Measurements from ENCODE around the gene C4B.
"Not testable (repeated sequence)": the region's sequence is repeated elsewhere in the genome, so short reads cannot be mapped to it uniquely, and the experiment has no call there.

The C4B gene

DNA sequence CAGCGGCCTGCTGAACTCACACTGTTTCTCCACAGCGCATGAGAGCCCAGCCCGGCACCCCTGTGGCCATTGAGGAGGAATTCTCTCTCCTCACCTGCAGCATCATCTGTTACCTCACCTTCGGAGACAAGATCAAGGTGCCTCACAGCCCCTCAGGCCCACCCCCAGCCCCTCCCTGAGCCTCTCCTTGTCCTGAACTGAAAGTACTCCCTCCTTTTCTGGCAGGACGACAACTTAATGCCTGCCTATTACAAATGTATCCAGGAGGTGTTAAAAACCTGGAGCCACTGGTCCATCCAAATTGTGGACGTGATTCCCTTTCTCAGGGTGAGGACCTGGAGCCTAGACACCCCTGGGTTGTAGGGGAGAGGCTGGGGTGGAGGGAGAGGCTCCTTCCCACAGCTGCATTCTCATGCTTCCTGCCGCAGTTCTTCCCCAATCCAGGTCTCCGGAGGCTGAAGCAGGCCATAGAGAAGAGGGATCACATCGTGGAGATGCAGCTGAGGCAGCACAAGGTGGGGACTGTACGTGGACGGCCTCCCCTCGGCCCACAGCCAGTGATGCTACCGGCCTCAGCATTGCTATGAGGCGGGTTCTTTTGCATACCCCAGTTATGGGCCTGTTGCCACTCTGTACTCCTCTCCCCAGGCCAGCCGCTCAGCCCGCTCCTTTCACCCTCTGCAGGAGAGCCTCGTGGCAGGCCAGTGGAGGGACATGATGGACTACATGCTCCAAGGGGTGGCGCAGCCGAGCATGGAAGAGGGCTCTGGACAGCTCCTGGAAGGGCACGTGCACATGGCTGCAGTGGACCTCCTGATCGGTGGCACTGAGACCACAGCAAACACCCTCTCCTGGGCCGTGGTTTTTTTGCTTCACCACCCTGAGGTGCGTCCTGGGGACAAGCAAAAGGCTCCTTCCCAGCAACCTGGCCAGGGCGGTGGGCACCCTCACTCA lies 25.0 kb downstream of the C4B start:
- not testable (repeated sequence) for H3K4me1 Mint-ChIP-seq (ENCODE audit: low read depth); H3K9me3 Mint-ChIP-seq (ENCODE audit: low read depth); H3K27ac Mint-ChIP-seq; H3K4me3 Mint-ChIP-seq; H3K36me3 Mint-ChIP-seq; H3K27me3 Mint-ChIP-seq

DNA sequence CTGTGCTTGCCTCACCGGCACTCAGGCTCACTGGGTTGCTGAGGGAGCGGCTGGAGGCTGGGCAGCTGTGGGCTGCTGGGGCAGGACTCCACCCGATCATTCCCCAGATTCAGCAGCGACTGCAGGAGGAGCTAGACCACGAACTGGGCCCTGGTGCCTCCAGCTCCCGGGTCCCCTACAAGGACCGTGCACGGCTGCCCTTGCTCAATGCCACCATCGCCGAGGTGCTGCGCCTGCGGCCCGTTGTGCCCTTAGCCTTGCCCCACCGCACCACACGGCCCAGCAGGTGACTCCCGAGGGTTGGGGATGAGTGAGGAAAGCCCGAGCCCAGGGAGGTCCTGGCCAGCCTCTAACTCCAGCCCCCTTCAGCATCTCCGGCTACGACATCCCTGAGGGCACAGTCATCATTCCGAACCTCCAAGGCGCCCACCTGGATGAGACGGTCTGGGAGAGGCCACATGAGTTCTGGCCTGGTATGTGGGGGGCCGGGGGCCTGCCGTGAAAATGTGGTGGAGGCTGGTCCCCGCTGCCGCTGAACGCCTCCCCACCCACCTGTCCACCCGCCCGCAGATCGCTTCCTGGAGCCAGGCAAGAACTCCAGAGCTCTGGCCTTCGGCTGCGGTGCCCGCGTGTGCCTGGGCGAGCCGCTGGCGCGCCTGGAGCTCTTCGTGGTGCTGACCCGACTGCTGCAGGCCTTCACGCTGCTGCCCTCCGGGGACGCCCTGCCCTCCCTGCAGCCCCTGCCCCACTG lies 25.9 kb downstream of the C4B start:
- H3K27ac Mint-ChIP-seq; H3K4me3 Mint-ChIP-seq; H3K36me3 Mint-ChIP-seq; H3K4me1 Mint-ChIP-seq (ENCODE audit: low read depth); H3K27me3 Mint-ChIP-seq; H3K9me3 Mint-ChIP-seq (ENCODE audit: low read depth): not testable (repeated sequence)

DNA sequence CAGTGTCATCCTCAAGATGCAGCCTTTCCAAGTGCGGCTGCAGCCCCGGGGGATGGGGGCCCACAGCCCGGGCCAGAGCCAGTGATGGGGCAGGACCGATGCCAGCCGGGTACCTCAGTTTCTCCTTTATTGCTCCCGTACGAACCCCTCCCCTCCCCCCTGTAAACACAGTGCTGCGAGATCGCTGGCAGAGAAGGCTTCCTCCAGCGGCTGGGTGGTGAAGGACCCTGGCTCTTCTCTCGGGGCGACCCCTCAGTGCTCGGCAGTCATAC lies 26.4 kb downstream of the C4B start:
- not testable (repeated sequence) for H3K27me3 Mint-ChIP-seq; H3K9me3 Mint-ChIP-seq (ENCODE audit: low read depth); H3K4me1 Mint-ChIP-seq (ENCODE audit: low read depth); H3K36me3 Mint-ChIP-seq; H3K4me3 Mint-ChIP-seq; H3K27ac Mint-ChIP-seq

DNA sequence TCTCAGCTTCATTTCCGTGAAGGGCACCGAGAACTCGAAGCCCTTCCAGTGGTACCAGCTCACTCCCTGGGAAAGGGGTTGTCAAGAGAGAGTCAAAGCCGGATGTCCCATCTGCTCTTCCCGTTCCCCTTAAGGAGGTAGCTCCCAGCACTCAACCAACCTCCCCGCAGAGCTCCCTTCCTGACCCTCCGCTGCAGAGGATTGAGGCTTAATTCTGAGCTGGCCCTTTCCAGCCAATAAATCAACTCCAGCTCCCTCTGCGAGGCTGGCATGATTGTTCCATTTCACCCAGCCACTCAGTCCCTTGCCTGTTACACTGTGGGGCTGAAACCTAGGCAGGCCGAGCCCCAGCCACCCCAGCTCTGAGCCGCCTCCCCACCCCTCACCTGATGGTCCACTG lies 26.8 kb downstream of the C4B start:
- H3K27ac Mint-ChIP-seq, result not testable (repeated sequence)

DNA sequence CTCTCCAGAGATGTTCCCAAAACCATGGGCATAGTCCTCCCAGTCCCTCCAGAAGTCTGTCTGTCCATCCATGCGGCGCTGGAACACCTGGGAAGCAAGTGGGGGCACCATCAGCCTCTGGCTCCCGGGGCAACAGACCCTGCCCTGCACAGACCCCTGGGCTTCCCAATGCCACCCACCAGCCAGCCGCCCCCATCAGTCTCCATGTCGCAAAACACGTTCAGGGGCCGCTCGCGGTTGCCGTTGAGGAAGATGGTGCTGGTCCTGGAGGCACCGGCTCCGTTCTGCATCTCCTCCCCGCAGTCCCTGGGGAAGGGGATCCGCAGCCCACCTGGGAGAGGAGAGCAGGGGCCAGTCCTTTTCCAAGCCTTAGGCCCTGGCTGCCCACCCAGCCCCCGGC lies 27.7 kb downstream of the C4B start:
- H3K4me1 Mint-ChIP-seq (ENCODE audit: low read depth); H3K36me3 Mint-ChIP-seq; H3K27me3 Mint-ChIP-seq; H3K4me3 Mint-ChIP-seq; H3K27ac Mint-ChIP-seq; H3K9me3 Mint-ChIP-seq (ENCODE audit: low read depth): not testable (repeated sequence)

More for the DNA sequence above, 26.8 kb downstream of the C4B start:
- not testable (repeated sequence) for H3K4me1 Mint-ChIP-seq (ENCODE audit: low read depth); H3K27me3 Mint-ChIP-seq; H3K36me3 Mint-ChIP-seq; H3K9me3 Mint-ChIP-seq (ENCODE audit: low read depth); H3K4me3 Mint-ChIP-seq

DNA sequence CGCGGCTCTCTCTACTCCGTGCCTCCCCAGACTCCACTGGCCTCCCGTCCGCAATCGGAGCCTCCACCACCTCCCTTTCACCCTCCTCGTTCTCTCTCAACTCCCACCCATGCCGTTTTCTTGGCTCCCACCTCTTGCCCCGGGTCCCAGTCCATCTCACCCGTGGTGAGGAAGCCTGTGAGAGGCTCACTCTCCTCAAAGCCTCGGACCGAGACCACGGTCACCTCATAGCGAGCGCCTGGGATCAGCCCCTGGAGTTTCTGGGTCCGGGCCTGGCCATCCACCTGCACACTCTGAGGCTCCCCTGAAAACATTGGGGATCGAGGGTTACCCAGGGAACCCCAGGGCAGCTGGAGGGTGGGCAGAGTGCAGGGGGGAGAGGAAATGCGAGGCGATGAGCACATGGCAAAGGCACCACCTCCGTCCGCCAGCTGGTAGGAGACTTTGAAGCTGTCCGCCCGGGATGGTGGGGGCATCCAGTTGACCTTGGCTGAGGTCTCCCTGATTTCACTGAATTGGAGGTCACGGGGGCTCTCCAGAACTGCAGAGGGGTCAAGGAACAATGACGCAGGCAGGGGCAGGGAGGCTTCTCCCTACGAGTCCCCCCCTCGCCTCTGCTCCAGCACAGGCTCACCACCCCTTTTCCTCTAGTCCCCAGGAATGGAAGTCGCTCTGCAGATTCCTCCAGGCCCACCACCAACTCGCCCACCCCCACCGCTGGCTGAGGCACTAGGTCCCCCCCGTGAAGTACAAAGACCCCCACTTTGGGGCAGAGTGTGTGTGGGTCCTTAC lies 29.2 kb downstream of the C4B start:
- H3K4me1 Mint-ChIP-seq (ENCODE audit: low read depth); H3K36me3 Mint-ChIP-seq; H3K4me3 Mint-ChIP-seq; H3K27ac Mint-ChIP-seq; H3K9me3 Mint-ChIP-seq (ENCODE audit: low read depth); H3K27me3 Mint-ChIP-seq: not testable (repeated sequence)

DNA sequence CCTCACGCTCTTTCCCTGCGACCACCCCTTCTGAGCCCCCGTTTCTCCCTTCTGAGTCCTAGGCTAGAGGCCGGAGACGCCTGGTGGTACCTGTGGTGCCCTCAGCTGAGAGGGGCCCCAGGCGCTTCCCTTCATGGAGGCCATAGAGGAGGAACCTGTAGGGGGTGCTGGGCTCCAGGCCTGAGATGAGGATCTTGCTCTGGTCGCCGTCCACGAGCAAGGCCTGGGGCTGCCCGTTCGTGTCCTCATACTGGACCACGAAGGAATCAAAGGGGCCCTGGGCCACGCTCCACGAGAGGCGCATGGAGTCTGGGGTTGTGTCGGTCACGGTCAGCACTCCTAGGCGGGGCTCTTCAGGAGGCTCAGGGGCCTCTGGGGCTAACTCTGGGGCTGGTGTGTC lies 30.3 kb downstream of the C4B start:
- H3K4me3 Mint-ChIP-seq; H3K4me1 Mint-ChIP-seq (ENCODE audit: low read depth); H3K9me3 Mint-ChIP-seq (ENCODE audit: low read depth); H3K36me3 Mint-ChIP-seq; H3K27me3 Mint-ChIP-seq; H3K27ac Mint-ChIP-seq: not testable (repeated sequence)

DNA sequence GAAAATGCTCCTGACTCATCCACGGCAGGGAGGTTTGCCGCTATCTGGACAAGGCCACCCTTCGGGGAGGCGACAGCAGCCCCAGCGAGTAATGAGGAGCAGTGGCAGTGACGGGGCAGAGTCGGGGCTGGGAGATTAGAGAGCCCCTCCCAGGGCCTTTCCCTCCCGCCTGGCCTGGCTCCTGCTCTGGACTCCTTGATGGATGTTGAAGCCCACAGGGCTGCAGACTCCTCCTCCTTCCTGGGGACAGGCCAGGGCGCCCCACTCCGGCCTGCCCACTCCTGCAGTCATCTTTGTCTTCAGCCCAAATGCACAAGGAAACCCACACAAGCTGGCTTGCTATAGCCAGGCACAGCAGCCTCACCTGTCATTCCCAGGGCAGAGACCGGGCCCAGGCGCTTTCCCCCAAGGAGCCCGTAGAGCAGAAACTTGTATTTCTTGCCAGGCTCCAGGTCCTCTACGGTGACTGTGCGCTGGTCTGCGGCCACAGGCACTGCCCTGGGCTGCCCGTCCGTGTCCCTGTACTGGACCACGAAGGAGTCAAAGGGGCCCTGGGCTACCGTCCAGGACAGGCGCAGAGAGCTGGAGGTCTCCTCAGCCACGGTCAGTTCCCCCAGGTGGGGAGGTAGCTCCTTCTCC lies 31.3 kb downstream of the C4B start:
- Mint-ChIP-seq H3K27ac (no peak overlapping the region), H3K9me3 (ENCODE audit: low read depth) (no peaks in the 10 kb centered on the region), H3K36me3 (no peaks in the 10 kb centered on the region), H3K27me3 (no peaks in the 10 kb centered on the region), H3K4me3 (no peak overlapping the region), H3K4me1 (ENCODE audit: low read depth) (peaks cover 2% of the 10 kb centered on the region)

DNA sequence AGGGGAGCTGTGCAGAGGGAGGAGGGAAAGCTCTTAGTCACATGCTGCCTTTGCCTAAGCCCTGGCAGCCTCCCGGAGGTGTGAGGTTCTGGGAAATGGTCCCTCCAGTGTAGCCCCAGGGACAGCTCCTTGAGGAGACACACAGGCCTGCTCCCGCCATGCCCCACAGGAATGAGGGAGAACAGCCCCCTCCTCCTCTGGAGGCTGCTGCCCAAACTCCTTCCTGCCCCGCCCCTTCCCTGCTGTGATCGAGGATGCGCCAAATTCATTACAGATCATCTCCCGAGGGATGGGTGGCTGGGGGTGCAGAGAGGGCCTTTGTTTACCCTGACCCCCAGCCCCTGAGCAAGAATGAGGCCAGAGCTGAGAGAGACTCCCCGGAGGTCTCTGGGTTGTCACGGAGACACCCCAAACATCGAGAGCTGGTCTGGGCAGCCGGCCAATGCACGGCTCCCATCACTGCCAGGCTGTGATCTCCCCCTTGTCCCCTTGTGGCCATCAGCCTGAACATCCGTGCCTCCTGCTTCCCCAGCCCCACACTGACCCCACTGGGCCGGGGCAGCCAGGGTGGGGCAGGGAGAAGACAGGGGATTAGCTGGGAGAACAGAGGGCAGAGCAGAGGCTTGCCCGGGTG lies 32.0 kb downstream of the C4B start:
- no peaks in the 10 kb centered on the region for H3K36me3 Mint-ChIP-seq
- H3K4me3 Mint-ChIP-seq, result no peak overlapping the region
- H3K27me3 Mint-ChIP-seq, result no peaks in the 10 kb centered on the region
- no peaks in the 10 kb centered on the region for H3K9me3 Mint-ChIP-seq (ENCODE audit: low read depth)
- peaks cover 2% of the 10 kb centered on the region for H3K4me1 Mint-ChIP-seq (ENCODE audit: low read depth)
- H3K27ac Mint-ChIP-seq, result no peak overlapping the region

DNA sequence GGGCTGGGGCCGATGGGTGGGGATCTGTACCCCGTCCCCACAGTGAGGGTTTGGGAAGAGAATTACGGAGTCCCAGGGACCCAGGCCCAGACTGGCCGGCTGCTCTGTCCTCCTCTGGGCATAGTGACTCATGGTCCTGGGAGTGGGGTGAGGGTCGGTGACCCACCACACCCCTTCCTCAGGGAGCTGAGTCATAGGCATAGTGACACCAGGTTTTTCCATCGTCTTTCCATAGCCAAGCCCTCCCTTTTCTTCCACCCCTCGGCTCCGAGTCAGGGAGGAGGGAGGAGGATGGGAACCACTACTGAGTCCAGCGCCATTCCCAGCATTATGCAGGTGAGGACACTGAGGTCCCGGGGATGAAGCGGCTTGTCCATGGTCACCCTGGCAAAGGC lies 32.5 kb downstream of the C4B start:
- peaks cover 2% of the 10 kb centered on the region for H3K4me1 Mint-ChIP-seq (ENCODE audit: low read depth)
- no peak overlapping the region for H3K4me3 Mint-ChIP-seq
- no peaks in the 10 kb centered on the region for H3K36me3 Mint-ChIP-seq
- H3K27me3 Mint-ChIP-seq, result no peaks in the 10 kb centered on the region
- H3K27ac Mint-ChIP-seq, result no peak overlapping the region
- H3K9me3 Mint-ChIP-seq (ENCODE audit: low read depth), result no peaks in the 10 kb centered on the region

DNA sequence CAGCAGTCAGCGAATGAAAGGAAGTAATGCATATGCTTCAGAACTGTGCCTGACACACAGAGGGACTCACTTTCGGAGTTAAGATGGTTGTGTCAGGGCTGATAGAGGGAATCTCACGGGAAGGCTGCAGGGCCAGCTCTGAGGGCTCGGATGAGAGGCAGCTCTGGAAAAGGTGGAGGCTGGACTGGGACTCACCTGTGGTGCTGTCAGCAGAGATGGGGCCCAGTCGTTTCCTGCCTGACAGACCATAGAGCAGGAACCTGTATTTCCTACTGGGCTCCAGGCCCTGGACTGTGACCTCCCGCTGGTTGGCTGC lies 32.9 kb downstream of the C4B start:
- Mint-ChIP-seq H3K36me3 (no peaks in the 10 kb centered on the region), H3K4me1 (ENCODE audit: low read depth) (peaks cover 2% of the 10 kb centered on the region), H3K27ac (no peak overlapping the region), H3K9me3 (ENCODE audit: low read depth) (no peaks in the 10 kb centered on the region), H3K27me3 (no peaks in the 10 kb centered on the region), H3K4me3 (no peak overlapping the region)

DNA sequence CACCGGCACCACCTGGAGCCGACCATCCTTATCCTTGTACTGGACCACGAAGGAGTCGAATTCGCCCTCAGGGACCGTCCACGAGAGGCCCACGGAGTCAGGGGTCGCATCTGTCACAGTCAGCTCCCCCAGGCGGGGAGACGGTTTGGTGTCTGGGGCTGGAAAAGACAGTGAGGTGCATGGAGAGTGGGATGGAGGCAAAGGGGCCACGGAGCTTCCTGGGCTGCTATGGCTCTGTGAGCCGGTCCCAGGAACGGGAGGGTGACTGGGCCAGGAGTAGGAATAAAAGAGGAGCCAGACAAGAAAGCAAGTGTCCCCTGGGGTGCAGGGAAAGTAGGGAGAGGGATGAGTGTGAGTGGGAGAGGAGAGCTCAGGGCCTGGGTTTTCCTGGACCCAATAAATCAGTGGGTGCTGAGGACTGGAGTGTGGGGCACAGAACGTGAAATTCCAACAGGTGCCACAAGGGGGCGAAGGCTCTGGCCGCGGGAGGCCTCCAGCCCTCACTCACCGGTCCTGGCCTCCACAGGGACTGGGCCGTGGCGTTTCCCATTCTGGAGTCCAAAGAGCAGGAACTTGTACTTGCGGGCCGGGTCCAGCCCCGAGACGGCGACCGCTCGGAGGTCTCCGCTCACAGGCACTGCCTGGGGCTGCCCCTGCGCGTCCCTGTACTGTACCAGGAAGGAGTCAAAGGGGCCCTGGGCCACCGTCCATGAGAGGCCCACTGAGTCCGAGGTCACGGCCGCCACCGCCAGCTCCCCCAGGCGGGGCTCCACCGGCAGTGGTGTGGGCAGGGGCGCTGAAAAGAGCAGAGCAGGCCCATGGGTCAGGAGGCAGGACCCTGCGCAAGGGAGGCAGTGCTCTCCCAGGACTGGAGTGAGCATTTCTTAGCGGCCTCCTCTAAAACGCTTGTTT lies 33.5 kb downstream of the C4B start:
- H3K4me3 Mint-ChIP-seq, result no peak overlapping the region
- H3K36me3 Mint-ChIP-seq, result no peaks in the 10 kb centered on the region
- no peak overlapping the region for H3K27ac Mint-ChIP-seq
- H3K4me1 Mint-ChIP-seq (ENCODE audit: low read depth), result peaks cover 2% of the 10 kb centered on the region
- no peaks in the 10 kb centered on the region for H3K27me3 Mint-ChIP-seq
- H3K9me3 Mint-ChIP-seq (ENCODE audit: low read depth), result no peaks in the 10 kb centered on the region

DNA sequence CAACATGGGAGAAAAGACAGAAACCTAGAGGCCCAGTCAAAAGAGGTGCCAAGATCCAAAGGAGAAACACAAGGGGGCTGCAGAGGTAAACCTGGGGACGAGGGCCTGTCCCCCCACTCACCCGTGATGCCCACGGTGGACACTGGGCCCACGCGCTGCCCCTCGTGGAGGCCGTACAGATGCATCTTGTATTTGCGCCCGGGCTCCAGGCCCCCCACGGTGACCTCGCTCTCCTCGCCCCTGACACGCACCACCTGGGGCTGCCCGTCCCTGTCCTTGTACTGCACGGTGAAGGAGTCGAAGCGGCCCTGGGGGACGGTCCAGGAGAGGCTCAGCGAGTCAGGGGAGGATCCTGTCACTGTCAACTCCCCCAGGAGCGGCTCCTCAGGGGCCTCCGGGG lies 34.6 kb downstream of the C4B start:
- H3K27me3 Mint-ChIP-seq; H3K36me3 Mint-ChIP-seq; H3K4me3 Mint-ChIP-seq; H3K27ac Mint-ChIP-seq; H3K9me3 Mint-ChIP-seq (ENCODE audit: low read depth); H3K4me1 Mint-ChIP-seq (ENCODE audit: low read depth): not testable (repeated sequence)

DNA sequence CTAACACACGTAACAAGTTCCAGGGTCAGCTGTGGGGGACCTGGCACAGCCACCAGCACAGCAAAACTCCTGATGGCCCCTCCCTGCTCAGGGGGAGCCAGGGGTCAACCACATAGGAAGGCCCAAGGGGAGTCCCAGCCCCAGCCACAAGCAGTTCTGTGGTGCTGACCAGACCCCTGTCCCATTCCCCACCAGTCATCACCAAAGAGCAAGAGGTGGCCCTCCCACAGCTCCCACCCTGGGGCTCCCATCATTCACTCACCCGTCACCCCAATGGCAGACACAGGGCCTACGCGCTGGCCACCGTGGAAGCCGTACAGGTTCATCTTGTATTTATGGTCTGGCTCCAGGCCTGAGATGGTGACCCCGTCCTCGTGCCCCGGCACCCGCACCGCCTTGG lies 35.1 kb downstream of the C4B start:
- not testable (repeated sequence) for H3K27ac Mint-ChIP-seq; H3K4me3 Mint-ChIP-seq; H3K9me3 Mint-ChIP-seq (ENCODE audit: low read depth); H3K4me1 Mint-ChIP-seq (ENCODE audit: low read depth); H3K36me3 Mint-ChIP-seq; H3K27me3 Mint-ChIP-seq
